ENCODE results near the gene RPL11. TPM values are rescaled to one million over a fixed set of nuclear protein-coding genes. Genes with fewer than 3 reads are reported as not detected.
"Not testable (repeated sequence)": the region's sequence is repeated elsewhere in the genome, so short reads cannot be mapped to it uniquely, and the experiment has no call there.

Gene RPL11
- total RNA-seq, 1 experiment from 2014 or later, result 2,017 TPM

- peak; percentile 69 for DNase-seq (ENCODE audit: low read depth)
Observed at GRCh38 chr1:23732363-23733224, 41.0 kb downstream of the RPL11 start.

GRCh38 chr1:23733281-23733680, 41.7 kb downstream of the RPL11 start:
- DNase-seq (ENCODE audit: low read depth), result not testable (repeated sequence)

GRCh38 chr1:23736437-23737134, 45.0 kb downstream of the RPL11 start:
- DNase-seq (ENCODE audit: low read depth), result no peak

- DNase-seq (ENCODE audit: low read depth), result no peak
Observed at GRCh38 chr1:23741609-23742008, 50.0 kb downstream of the RPL11 start.

GRCh38 chr1:23742670-23743286, 51.2 kb downstream of the RPL11 start:
- peak; percentile 8 for DNase-seq (ENCODE audit: low read depth)

- DNase-seq (ENCODE audit: low read depth), result peak; percentile 55
Observed at GRCh38 chr1:23743287-23744152, 51.9 kb downstream of the RPL11 start, which contains the start of gene ELOA. Gene ELOA, plus strand, starts transcription at chr1:23743471. Its CDS starts 33 bp downstream, at chr1:23743504.

- DNase-seq (ENCODE audit: low read depth), result peak; percentile 19
Observed at GRCh38 chr1:23745515-23745914, 53.9 kb downstream of the RPL11 start.

Other genes starting within 250 kb of the RPL11 start
- gene ASAP3, start 207.6 kb upstream of the RPL11 start, total RNA-seq (2014; rRNA removed; shearing (Covaris generic)), result 1.7 and 2.2 TPM in 2 replicates
- 4.3 and 5.6 TPM in 2 replicates for gene E2F2, start 160.6 kb upstream of the RPL11 start, total RNA-seq (2014; rRNA removed; shearing (Covaris generic))
- 334 and 359 TPM in 2 replicates for gene ID3, start 132.3 kb upstream of the RPL11 start, total RNA-seq (2014; rRNA removed; shearing (Covaris generic))
- 86.5 and 105 TPM in 2 replicates for gene ELOA, start 51.7 kb downstream of the RPL11 start, total RNA-seq (2014; rRNA removed; shearing (Covaris generic))
- 124 and 129 TPM in 2 replicates for gene PITHD1, start 86.6 kb downstream of the RPL11 start, total RNA-seq (2014; rRNA removed; shearing (Covaris generic))
- 165 and 186 TPM in 2 replicates for gene LYPLA2, start 99.3 kb downstream of the RPL11 start, total RNA-seq (2014; rRNA removed; shearing (Covaris generic))
- 144 and 146 TPM in 2 replicates for gene GALE, start 108.9 kb downstream of the RPL11 start, total RNA-seq (2014; rRNA removed; shearing (Covaris generic))
- gene HMGCL, start 133.6 kb downstream of the RPL11 start, total RNA-seq (2014; rRNA removed; shearing (Covaris generic)), result 9.0 and 9.9 TPM in 2 replicates
- 2.3 and 3.5 TPM in 2 replicates for gene FUCA1, start 176.5 kb downstream of the RPL11 start, total RNA-seq (2014; rRNA removed; shearing (Covaris generic))
- not detected in 2 replicates for gene CNR2, start 221.6 kb downstream of the RPL11 start, total RNA-seq (2014; rRNA removed; shearing (Covaris generic))